NT2/D1 (cell line): ENCODE measurements around the gene NFIA.

Source experiments
- SUZ12 ChIP-seq: IDR thresholded peaks from 2 replicates; pipeline ENCODE4 v1.6.1; 2011; ENCODE audit not compliant: insufficient read length, insufficient read depth; ENCODE audit errors: extremely low read depth
- YY1 ChIP-seq: IDR thresholded peaks from 2 replicates; pipeline ENCODE4 v1.6.1; 2011; ENCODE audit not compliant: insufficient read length, insufficient read depth
- ZNF274 ChIP-seq: IDR thresholded peaks from 2 replicates; pipeline ENCODE4 v1.6.1; 2011; ENCODE audit warnings: mild to moderate bottlenecking, low read depth, low read length

- no peak for TF ChIP-seq ZNF274
- no peak for TF ChIP-seq SUZ12
- TF ChIP-seq YY1, result no peak
These were observed 1.8 kb upstream of the NFIA start for GRCh38 chr1:61080413-61081143.
